Esophagus muscularis mucosa (tissue), 4 donors: ENCODE results near the gene SYNE1. TPM values are rescaled to one million over a fixed set of nuclear protein-coding genes. Genes with fewer than 3 reads are reported as not detected.

Experiments
- DNase-seq: peaks from one replicate; pipeline ENCODE4 v3.0.0-alpha.2; 2017; ENCODE audit errors: extremely low spot score
- H3K27ac ChIP-seq, 4 donors: fragments of 200-600 bp; sonication (generic); replicated peaks in 1 of 4; 1 replicate in 3 of 4; 2 replicates in 1 of 4; pipeline ENCODE4 v1.5.1; 2016 to 2019; ENCODE audit warnings: mild to moderate bottlenecking in 1 of 4
- H3K27me3 ChIP-seq, 4 donors: fragments of 200-600 bp; sonication (generic); one replicate each; pipeline versions ENCODE4 v1.5.1 to v1.6.0; 2016 to 2019
- H3K36me3 ChIP-seq, 4 donors: fragments of 200-600 bp; sonication (generic); one replicate each; pipeline ENCODE4 v1.5.1; 2016 to 2019
- H3K4me1 ChIP-seq, 4 donors: fragments of 200-600 bp; sonication (generic); one replicate each; pipeline ENCODE4 v1.5.1; 2016 to 2019
- H3K4me3 ChIP-seq, 4 donors: fragments of 200-600 bp; sonication (generic); 1 replicate in 2 of 4; 2 replicates in 2 of 4; pipeline ENCODE4 v1.5.1; 2016 to 2019; ENCODE audit warnings: mild to moderate bottlenecking in 4 of 4, moderate library complexity in 1 of 4
- H3K9me3 ChIP-seq, 4 donors: fragments of 200-600 bp; sonication (generic); 1 replicate in 3 of 4; 2 replicates in 1 of 4; pipeline ENCODE4 v1.5.1; 2016 to 2019
- CTCF ChIP-seq, 3 experiments: fragments of 200-600 bp in 2 of 3; fragments of 450-650 bp in 1 of 3; sonication (generic) in 2 of 3; IDR thresholded peaks; one replicate each; pipeline ENCODE4 v1.5.1; 2017 to 2019; ENCODE audit warnings: antibody characterized with exemption in 3 of 3, mild to moderate bottlenecking in 2 of 3, moderate library complexity in 1 of 3
- EP300 ChIP-seq: sonication (generic); formaldehyde crosslinking; IDR thresholded peaks from one replicate; pipeline ENCODE4 v1.6.1; 2017; ENCODE audit warnings: antibody characterized with exemption
- POLR2A ChIP-seq: fragments of 450-650 bp; IDR thresholded peaks from one replicate; pipeline ENCODE4 v1.6.1; 2017; ENCODE audit warnings: antibody characterized with exemption, moderate library complexity, mild to moderate bottlenecking, low read depth
- POLR2AphosphoS5 ChIP-seq, 2 donors: sonication (generic); formaldehyde crosslinking; IDR thresholded peaks; one replicate each; pipeline ENCODE4 v1.6.1; 2017; ENCODE audit warnings: antibody characterized with exemption in 2 of 2
- WGBS: methylation state at CpG from one replicate; pipeline ENCODE4 v1.1.5; 2018; 5-methylcytosine and 5-hydroxymethylcytosine counted together
- intact Hi-C: fragments of 100-400 bp; cut with DNase I; formaldehyde crosslinking; loops from one replicate; pipeline ENCODE4 v1.15.1; 2023
- total RNA-seq, 4 donors: library from RNA; depleted of rRNA; stranded (reverse); fragments of >200 nt; gene quantifications; one replicate each; pipeline versions ENCODE4 v1.1.0 to v1.2.1, GENCODE V29; 2016

The SYNE1 gene
- total RNA-seq, 4 donors from 2014 or later, result 151 to 196 (median 170) TPM

GRCh38 chr6:152680151-152680550 lies 43.0 kb upstream of the SYNE1 start:
- WGBS, result 71% methylated on average over 1 of the region's 1 CpG
- no peaks in the 10 kb centered on the region for H3K9me3 ChIP-seq
- no peak overlapping the region for H3K27ac ChIP-seq
- H3K27me3 ChIP-seq, result no peaks in the 10 kb centered on the region
- intact Hi-C loops, result no loop called here
- no peak overlapping the region for H3K4me3 ChIP-seq
- H3K36me3 ChIP-seq, result no peaks in the 10 kb centered on the region
- TF ChIP-seq CTCF (IDR thresholded peaks at IDR 0.05) (no peak), EP300 (no peak), POLR2A (no peak), POLR2AphosphoS5 (IDR thresholded peaks at IDR 0.05) (no peak)
- DNase-seq, result no peak
- no peaks in the 10 kb centered on the region for H3K4me1 ChIP-seq

- Histone ChIP-seq H3K27ac (no peak overlapping the region), H3K4me3 (no peak overlapping the region), H3K36me3 (no peaks in the 10 kb centered on the region), H3K9me3 (no peaks in the 10 kb centered on the region), H3K4me1 (no peaks in the 10 kb centered on the region), H3K27me3 (no peaks in the 10 kb centered on the region)
- intact Hi-C loops, result no loop called here
- no peak for TF ChIP-seq EP300
- TF ChIP-seq POLR2A, result no peak
- no peak for TF ChIP-seq POLR2AphosphoS5 (IDR thresholded peaks at IDR 0.05)
- no peak for TF ChIP-seq CTCF (IDR thresholded peaks at IDR 0.05)
- DNase-seq, result no peak
Measured at GRCh38 chr6:152673236-152673635, 36.1 kb upstream of the SYNE1 start.

- intact Hi-C loops, result loop anchor here (2.0 kb wide), 1 partner anchor 118 kb away; no protein-coding TSS in a partner anchor
- no peaks in the 10 kb centered on the region for H3K4me1 ChIP-seq
- DNase-seq, result no peak
- H3K27ac ChIP-seq, result no peak overlapping the region
- WGBS, result 50% methylated on average over 4 of the region's 4 CpGs
- TF ChIP-seq POLR2A, result no peak
- no peak overlapping the region for H3K4me3 ChIP-seq
- peaks cover 0 to 6% (median 0%) of the 10 kb centered on the region in 4 donors for H3K9me3 ChIP-seq
- no peaks in the 10 kb centered on the region for H3K27me3 ChIP-seq
- H3K36me3 ChIP-seq, result no peaks in the 10 kb centered on the region
Measured at GRCh38 chr6:152671171-152671570, 34.0 kb upstream of the SYNE1 start.

GRCh38 chr6:152669895-152670294 lies 32.7 kb upstream of the SYNE1 start:
- no peak overlapping the region for H3K4me3 ChIP-seq
- DNase-seq, result no peak
- peaks cover 0 to 6% (median 0%) of the 10 kb centered on the region in 4 donors for H3K9me3 ChIP-seq
- WGBS, result 25% methylated on average over 1 of the region's 1 CpG
- H3K27ac ChIP-seq, result no peak overlapping the region
- intact Hi-C loops, result loop anchor here (2.0 kb wide), 1 partner anchor 117 kb away; no protein-coding TSS in a partner anchor
- no peaks in the 10 kb centered on the region for H3K36me3 ChIP-seq
- H3K27me3 ChIP-seq, result no peaks in the 10 kb centered on the region
- TF ChIP-seq EP300 (no peak), CTCF (IDR thresholded peaks at IDR 0.05) (peak; percentile 46 to 49 (median 48))
- no peaks in the 10 kb centered on the region for H3K4me1 ChIP-seq

- Histone ChIP-seq H3K36me3 (no peaks in the 10 kb centered on the region), H3K4me3 (no peak overlapping the region), H3K9me3 (no peaks in the 10 kb centered on the region), H3K27ac (no peak overlapping the region), H3K4me1 (no peaks in the 10 kb centered on the region), H3K27me3 (no peaks in the 10 kb centered on the region)
- TF ChIP-seq POLR2A (no peak), POLR2AphosphoS5 (IDR thresholded peaks at IDR 0.05) (no peak), CTCF (IDR thresholded peaks at IDR 0.05) (no peak), EP300 (no peak)
- 91% methylated on average over 3 of the region's 3 CpGs for WGBS
- DNase-seq, result no peak
- intact Hi-C loops, result no loop called here
Measured at GRCh38 chr6:152661776-152662175, 24.6 kb upstream of the SYNE1 start.
